NCI-H510A treated with DMSO at 0.1 percent for 48 hours (cell line): ENCODE measurements around the gene TMEM225B.
"Not testable (repeated sequence)": the region's sequence is repeated elsewhere in the genome, so short reads cannot be mapped to it uniquely, and the experiment has no call there.

Experiments used
- DNase-seq: peaks from one replicate; lab custom pipeline; 2025; lab: John Stamatoyannopoulos, UW

Gene TMEM225B

GRCh38 chr7:99597762-99598501, at the start of gene TMEM225B:
Gene TMEM225B (plus strand): TSS chr7:99598267. CDS start chr7:99604389, 6,122 bp downstream.
- no peak for DNase-seq

- DNase-seq, result not testable (repeated sequence)
These were observed 48.5 kb upstream of the TMEM225B start for GRCh38 chr7:99549545-99549944.

GRCh38 chr7:99551334-99551733, 46.7 kb upstream of the TMEM225B start:
- no peak for DNase-seq

- DNase-seq, result peak; percentile 59
These were observed 46.2 kb upstream of the TMEM225B start, which contains the start of gene FAM200A for GRCh38 chr7:99551767-99552463. Gene FAM200A (minus strand): TSS chr7:99552114. CDS start chr7:99548407, 3,707 bp downstream.

- DNase-seq, result no peak
These were observed 45.0 kb upstream of the TMEM225B start for GRCh38 chr7:99553039-99553438.

GRCh38 chr7:99554939-99555338, 43.1 kb upstream of the TMEM225B start:
- DNase-seq, result no peak

GRCh38 chr7:99557196-99557607, 40.9 kb upstream of the TMEM225B start:
- no peak for DNase-seq

- no peak for DNase-seq
These were observed 40.1 kb upstream of the TMEM225B start for GRCh38 chr7:99557940-99558305.

- peak; percentile 58 for DNase-seq
These were observed 39.5 kb upstream of the TMEM225B start, which contains the start of gene ZNF655 for GRCh38 chr7:99558306-99559174. Gene ZNF655 (plus strand): TSS chr7:99558642. CDS start chr7:99560560, 1,918 bp downstream.

GRCh38 chr7:99559175-99559915, 38.7 kb upstream of the TMEM225B start:
- no peak for DNase-seq

GRCh38 chr7:99560834-99561736, 37.0 kb upstream of the TMEM225B start:
- no peak for DNase-seq

- no peak for DNase-seq
These were observed 36.4 kb upstream of the TMEM225B start for GRCh38 chr7:99561737-99562051.

- no peak for DNase-seq
These were observed 35.8 kb upstream of the TMEM225B start for GRCh38 chr7:99562114-99562784.

GRCh38 chr7:99562832-99563231, 35.2 kb upstream of the TMEM225B start:
- DNase-seq, result no peak

- DNase-seq, result no peak
These were observed 34.4 kb upstream of the TMEM225B start for GRCh38 chr7:99563650-99564049.

- DNase-seq, result not testable (repeated sequence)
These were observed 29.3 kb upstream of the TMEM225B start for GRCh38 chr7:99568770-99569169.

GRCh38 chr7:99571768-99572167, 26.3 kb upstream of the TMEM225B start:
- no peak for DNase-seq

- no peak for DNase-seq
These were observed 24.8 kb upstream of the TMEM225B start for GRCh38 chr7:99573257-99573656.

GRCh38 chr7:99576251-99576650, 21.8 kb upstream of the TMEM225B start:
- no peak for DNase-seq
